Esophagus mucosa (tissue), 1 donor: ENCODE results near the gene NPAS2. TPM values are rescaled to one million over a fixed set of nuclear protein-coding genes. Genes with fewer than 3 reads are reported as not detected.

Experiments
- ATAC-seq: fragments of 200-7000 bp; cut with Tn5 transposase; one replicate; pipeline ENCODE4 v1.9.1; 2020
- total RNA-seq: library from RNA; stranded (reverse); gene quantifications from one replicate; pipeline ENCODE4 v1.2.4, GENCODE V29; 2023
- donor health status: DM: yes; HTN: yes; CAD: no.

The NPAS2 gene
- total RNA-seq, 1 donor from 2014 or later, result 63.6 TPM

GRCh38 chr2:100995309-100996075 is 175.6 kb downstream of the NPAS2 start:
- ATAC-seq, result peak; percentile 14

DNA sequence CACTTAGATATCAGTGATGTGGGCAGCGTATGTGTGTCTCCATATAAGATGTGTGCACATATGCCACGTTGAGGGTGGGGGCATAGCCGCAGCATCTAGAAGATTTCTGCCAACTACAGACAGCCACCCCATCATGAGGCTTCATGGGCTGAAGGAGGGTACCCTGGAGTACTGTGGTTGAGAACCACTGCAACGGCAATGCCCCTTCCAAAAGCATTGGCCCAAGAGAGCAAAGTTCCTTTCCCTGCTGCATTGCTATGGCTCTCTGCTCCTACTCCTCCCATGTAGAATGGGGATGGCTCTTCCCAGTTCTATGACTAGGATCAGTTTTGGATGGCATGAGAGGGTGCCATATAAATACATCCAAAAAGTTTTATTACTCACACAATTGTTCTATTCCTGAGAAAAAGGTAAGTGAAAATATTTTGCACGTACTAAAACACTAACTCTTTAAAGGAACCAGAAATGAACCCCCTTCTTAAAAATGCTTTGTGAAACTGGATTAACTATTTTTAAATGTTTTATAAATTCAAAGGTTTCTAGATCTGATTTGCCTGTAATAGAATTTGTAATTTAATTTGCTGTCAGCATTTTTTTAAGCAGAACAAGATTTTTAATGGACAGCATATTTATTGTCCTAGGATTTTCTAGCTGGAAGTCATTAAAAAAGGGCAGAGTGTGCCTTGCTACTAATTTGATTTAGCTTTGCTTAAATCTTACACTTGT is 177.7 kb downstream of the NPAS2 start:
- no peak for ATAC-seq

- no peak for ATAC-seq
These were observed 178.3 kb downstream of the NPAS2 start for GRCh38 chr2:100998235-100998573.

- ATAC-seq, result no peak
These were observed 180.1 kb downstream of the NPAS2 start for GRCh38 chr2:100999995-101000394.

GRCh38 chr2:101001691-101002561 is 182.0 kb downstream of the NPAS2 start, which contains the start of gene RPL31:
TSS of gene RPL31 (plus strand) at chr2:101002289. CDS start at chr2:101002702, 413 bp downstream.
- peak; percentile 95 for ATAC-seq

- ATAC-seq, result peak; percentile 4
These were observed 182.8 kb downstream of the NPAS2 start for GRCh38 chr2:101002562-101003277.

- ATAC-seq, result no peak
These were observed 183.4 kb downstream of the NPAS2 start for GRCh38 chr2:101003278-101003775.

- ATAC-seq, result no peak
These were observed 184.8 kb downstream of the NPAS2 start for GRCh38 chr2:101004620-101005325.

- no peak for ATAC-seq
These were observed 186.3 kb downstream of the NPAS2 start for GRCh38 chr2:101006065-101006715.

DNA sequence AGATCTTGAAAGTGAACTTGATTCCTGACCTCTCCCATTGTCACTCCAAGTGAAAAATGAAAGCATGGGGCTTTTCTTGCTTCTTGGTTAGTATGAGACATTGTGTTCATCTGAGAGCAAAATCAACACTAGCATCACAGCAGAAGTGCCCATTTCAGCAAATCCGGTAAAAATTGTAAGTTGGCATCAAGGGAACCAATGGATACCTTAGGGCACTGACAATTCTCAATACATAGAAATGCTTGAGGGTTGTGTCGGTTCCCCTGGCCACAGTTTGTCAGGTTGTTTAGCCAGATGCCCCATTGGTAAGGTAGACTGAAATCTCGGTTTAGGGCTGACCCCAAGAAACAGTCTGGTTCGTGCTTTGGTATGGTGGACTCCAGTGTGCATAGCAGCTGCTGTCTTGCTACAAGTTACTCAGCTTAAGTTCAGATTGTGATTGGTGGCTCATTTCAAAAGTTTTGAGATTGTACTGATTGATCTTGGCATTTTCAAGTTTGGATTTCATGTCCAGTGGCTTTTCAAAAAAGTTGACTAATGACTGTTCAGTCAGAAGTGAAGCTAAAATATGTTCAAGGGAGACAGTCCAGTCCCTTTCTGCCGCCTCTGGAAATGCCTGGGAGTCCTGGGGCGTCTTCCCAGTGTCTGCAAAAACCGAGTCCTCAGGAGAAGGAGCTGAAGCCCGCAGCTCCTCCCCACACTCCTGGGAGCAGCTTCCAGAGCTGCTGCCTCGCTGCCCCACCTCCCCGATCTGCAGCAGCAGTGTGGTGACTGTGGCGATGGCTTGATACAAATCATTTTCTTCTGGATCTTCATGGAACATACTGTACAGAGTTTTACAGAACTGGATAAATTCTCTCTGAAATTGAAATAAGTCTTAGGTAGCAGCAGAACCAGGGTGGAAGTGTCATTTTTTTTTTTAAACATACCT is 187.7 kb downstream of the NPAS2 start:
- no peak for ATAC-seq

GRCh38 chr2:101011152-101011551 is 191.2 kb downstream of the NPAS2 start:
- ATAC-seq, result no peak

DNA sequence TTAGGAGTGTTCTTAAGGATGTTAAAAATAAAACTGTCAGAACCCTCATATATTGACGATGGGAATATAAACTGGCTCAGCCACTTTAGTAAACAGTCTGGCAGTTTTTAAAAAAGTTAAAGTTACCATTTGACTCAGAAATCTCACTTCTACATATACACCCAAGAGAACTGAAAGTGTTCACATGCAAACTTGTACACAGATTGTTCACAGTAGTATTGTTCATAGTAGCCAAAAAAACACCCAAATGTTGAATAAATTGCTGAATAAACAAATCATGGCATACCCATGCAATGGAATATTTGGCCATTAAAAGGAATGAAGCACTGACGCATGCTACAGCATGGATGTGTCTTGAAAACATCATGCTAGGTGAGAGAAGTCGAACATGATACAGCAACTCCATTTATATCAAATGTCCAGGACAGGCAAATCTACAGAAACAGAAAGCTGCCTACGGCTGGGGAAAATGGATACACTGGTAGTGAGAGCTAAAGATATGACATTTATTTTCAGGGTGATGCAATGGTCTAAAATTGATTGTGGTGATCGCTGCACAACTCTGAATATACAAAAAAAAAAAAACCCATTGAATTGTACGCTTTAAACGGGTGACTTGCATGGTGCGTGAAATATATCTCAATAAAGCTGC is 192.2 kb downstream of the NPAS2 start:
- no peak for ATAC-seq

- peak; percentile 46 for ATAC-seq
These were observed 192.8 kb downstream of the NPAS2 start for GRCh38 chr2:101012706-101013181.

DNA sequence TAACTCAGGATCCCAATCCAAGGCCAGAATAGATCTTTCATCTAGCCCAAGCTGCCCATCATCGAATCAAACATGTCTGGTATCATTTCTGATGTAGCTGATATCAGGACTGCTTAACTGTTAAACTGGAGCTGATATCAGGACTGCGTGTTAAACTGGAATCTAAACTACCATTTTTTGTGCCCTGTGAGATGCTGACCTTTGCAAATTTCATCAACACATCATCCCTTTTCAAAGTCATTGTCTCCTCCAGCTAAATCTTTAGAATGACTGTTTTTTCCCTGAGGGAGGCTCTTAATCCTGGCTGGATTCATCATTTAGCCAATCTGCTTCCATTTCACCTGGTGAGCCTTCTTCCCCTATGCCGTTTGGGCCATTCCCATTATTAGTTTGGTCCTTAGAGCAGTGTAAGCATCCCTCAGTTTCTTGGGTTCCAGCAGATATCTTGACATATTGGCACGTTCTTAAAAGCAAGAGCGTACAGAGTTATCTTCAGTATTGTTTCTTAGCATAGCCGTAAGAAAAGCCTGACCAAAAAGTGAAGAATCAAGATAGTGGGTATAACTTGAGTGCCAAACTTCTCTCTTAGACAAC is 194.4 kb downstream of the NPAS2 start:
- ATAC-seq, result no peak

GRCh38 chr2:101017371-101017770 is 197.4 kb downstream of the NPAS2 start:
- no peak for ATAC-seq

DNA sequence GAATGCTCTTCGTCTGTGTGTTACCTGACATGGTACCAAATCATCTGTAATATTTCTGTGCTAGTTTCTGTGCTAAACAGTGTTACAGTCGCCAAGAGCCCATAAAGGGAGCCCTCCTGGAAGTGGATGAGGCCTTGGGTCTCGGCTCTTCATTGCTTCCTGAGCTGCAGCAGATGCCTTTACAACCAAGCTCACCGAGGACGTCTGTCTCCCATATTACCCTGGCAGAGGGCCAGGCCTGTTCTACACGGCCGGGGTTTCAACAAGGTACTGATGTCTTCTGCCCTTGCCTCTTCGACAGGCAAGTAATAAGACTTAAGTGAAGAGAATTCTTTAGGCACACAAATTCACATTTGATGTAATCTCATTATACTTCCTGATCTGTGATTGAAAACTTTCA is 199.0 kb downstream of the NPAS2 start:
- no peak for ATAC-seq

- ATAC-seq, result no peak
These were observed 202.3 kb downstream of the NPAS2 start for GRCh38 chr2:101022221-101022620.

DNA sequence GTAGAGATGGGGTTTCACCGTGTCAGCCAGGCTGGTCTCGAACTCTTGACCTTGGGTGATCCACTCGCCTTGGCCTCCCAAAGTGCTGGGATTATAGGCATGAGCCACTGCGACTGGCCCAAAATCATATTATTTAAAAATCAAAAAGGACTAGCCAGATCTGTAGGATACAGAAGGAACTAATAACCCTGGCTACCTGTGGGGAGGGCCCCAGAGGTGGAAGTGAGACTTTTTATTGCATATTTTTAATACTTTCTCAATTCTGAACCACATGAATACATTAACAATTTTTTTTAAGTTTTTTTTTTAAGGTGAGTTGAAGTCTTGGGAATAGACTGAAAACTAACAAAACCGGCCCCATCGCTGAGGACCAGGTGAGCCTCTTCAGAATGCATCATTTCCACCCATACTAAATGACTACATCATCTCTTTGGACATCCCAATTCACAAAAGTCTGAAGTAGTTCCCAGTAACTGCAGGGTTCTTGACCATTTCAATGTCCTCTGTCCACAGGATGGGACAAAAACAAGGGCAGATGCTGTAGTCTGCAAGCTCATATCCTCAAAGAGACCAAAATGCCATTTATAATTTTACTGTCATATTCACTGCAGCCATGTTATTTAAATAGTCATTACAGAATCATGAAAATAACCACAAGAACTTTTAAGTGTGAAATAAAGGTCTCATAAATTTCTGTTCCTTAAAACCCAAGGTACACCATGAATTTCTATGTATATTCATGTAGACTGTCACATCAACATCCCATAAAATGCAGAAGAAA is 203.6 kb downstream of the NPAS2 start:
- ATAC-seq, result no peak
